SK-N-MC (cell line): ENCODE measurements around the gene USP35.
"Not testable (repeated sequence)": the region's sequence is repeated elsewhere in the genome, so short reads cannot be mapped to it uniquely, and the experiment has no call there.

Experiments
- DNase-seq: peaks from one replicate; pipeline ENCODE4 v3.0.0-alpha.2; 2011; ENCODE audit warnings: low read depth, low spot score
- H3K27ac ChIP-seq: fragments of 200-600 bp; sonication (generic); 2 replicates; pipeline ENCODE4 v1.5.1; 2016; ENCODE audit warnings: mixed run types
- H3K36me3 ChIP-seq: fragments of 200-600 bp; sonication (generic); 2 replicates; pipeline ENCODE4 v1.6.1; 2017; ENCODE audit warnings: antibody characterized with exemption, low read length, mixed read lengths; ENCODE audit not compliant: insufficient read depth
- H3K4me3 ChIP-seq: fragments of 200-600 bp; sonication (generic); 2 replicates; pipeline ENCODE4 v1.5.1; 2016
- H3K9ac ChIP-seq: fragments of 200-600 bp; sonication (generic); 2 replicates; pipeline ENCODE4 v1.8.0; 2017; ENCODE audit warnings: mixed run types, mixed read lengths; ENCODE audit not compliant: insufficient read length
- H3K9me3 ChIP-seq: fragments of 200-600 bp; sonication (generic); 2 replicates; pipeline ENCODE4 v1.6.1; 2017; ENCODE audit warnings: low read depth, mild to moderate bottlenecking, antibody characterized with exemption, low read length, moderate library complexity, mixed read lengths
- EZH2 ChIP-seq: fragments of 200-600 bp; sonication (generic); IDR thresholded peaks from one replicate; pipeline ENCODE4 v1.6.1; 2017; ENCODE audit warnings: antibody characterized with exemption
- FOXP2 ChIP-seq: optimal IDR thresholded peaks from 2 replicates; pipeline ENCODE3; 2011; ENCODE audit warnings: mild to moderate bottlenecking, moderate library complexity; ENCODE audit not compliant: insufficient read depth; ENCODE audit errors: extremely low read length, control extremely low read depth
- POLR2AphosphoS5 ChIP-seq: IDR thresholded peaks from 2 replicates; pipeline ENCODE4 v1.6.1; 2012; ENCODE audit warnings: mild to moderate bottlenecking, low read depth, low read length, borderline replicate concordance

Gene USP35

GRCh38 chr11:78166855-78167469 is 21.8 kb upstream of the USP35 start:
- no peaks in the 10 kb centered on the region for H3K36me3 ChIP-seq
- no peak overlapping the region for H3K4me3 ChIP-seq
- no peak overlapping the region for H3K27ac ChIP-seq
- H3K9me3 ChIP-seq = no peaks in the 10 kb centered on the region
- no peak for DNase-seq
- TF ChIP-seq FOXP2 (no peak), POLR2AphosphoS5 (no peak), EZH2 (no peak)
- no peak overlapping the region for H3K9ac ChIP-seq

GRCh38 chr11:78168539-78169477 is 19.9 kb upstream of the USP35 start:
- no peak for TF ChIP-seq POLR2AphosphoS5
- H3K4me3 ChIP-seq = no peak overlapping the region
- no peak overlapping the region for H3K9ac ChIP-seq
- no peaks in the 10 kb centered on the region for H3K36me3 ChIP-seq
- no peak overlapping the region for H3K27ac ChIP-seq
- H3K9me3 ChIP-seq = no peaks in the 10 kb centered on the region
- DNase-seq = no peak

DNA sequence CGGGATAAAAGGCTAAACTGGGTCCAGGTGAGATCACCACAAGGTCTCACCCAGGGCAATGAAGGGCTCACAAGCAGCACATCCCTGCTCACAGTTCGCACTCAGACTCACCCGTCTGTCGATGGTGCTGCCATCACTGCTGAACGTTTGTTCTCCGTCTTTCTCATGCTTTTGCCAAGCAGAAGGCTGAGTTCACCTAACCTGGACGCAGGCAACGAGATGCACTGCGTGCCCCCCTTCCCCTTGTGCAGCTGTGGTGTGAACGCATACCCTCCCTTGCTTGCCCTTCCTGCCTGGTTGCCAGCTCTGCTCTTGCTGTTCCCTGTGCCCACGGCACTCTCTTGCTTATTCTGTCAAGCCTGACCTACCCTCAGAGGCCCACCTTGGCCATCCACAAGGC is 18.3 kb upstream of the USP35 start:
- H3K9me3 ChIP-seq = no peaks in the 10 kb centered on the region
- no peak overlapping the region for H3K4me3 ChIP-seq
- H3K27ac ChIP-seq = no peak overlapping the region
- no peak for DNase-seq
- H3K9ac ChIP-seq = no peak overlapping the region
- H3K36me3 ChIP-seq = no peaks in the 10 kb centered on the region
- TF ChIP-seq FOXP2 (no peak), POLR2AphosphoS5 (no peak), EZH2 (no peak)

- no peak overlapping the region for H3K27ac ChIP-seq
- no peaks in the 10 kb centered on the region for H3K36me3 ChIP-seq
- DNase-seq = no peak
- H3K9me3 ChIP-seq = no peaks in the 10 kb centered on the region
- H3K9ac ChIP-seq = no peak overlapping the region
- H3K4me3 ChIP-seq = no peak overlapping the region
- TF ChIP-seq EZH2 = no peak
Measured at GRCh38 chr11:78170874-78171549, 17.7 kb upstream of the USP35 start.

- TF ChIP-seq EZH2 = no peak
- TF ChIP-seq FOXP2 = no peak
- no peak for TF ChIP-seq POLR2AphosphoS5
Measured at GRCh38 chr11:78171951-78172350, 16.8 kb upstream of the USP35 start.

DNA sequence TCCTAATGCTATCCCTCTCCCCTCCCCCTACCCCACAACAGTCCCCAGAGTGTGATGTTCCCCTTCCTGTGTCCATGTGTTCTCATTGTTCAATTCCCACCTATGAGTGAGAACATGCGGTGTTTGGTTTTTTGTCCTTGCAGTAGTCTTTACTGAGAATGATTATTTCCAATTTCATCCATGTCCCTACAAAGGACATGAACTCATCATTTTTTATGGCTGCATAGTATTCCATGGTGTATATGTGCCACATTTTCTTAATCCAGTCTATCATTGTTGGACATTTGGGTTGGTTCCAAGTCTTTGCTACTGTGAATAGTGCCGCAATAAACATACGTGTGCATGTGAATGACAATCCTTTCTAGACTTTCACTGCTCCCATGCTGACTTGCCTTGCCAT is 12.9 kb upstream of the USP35 start:
- not testable (repeated sequence) for H3K9ac ChIP-seq, H3K36me3 ChIP-seq, DNase-seq

More at GRCh38 chr11:78171951-78172350, 16.8 kb upstream of the USP35 start:
- Histone ChIP-seq H3K4me3 (no peak overlapping the region), H3K27ac (no peak overlapping the region), H3K9me3 (no peaks in the 10 kb centered on the region), H3K9ac (no peak overlapping the region), H3K36me3 (no peaks in the 10 kb centered on the region)
- DNase-seq = no peak

DNA sequence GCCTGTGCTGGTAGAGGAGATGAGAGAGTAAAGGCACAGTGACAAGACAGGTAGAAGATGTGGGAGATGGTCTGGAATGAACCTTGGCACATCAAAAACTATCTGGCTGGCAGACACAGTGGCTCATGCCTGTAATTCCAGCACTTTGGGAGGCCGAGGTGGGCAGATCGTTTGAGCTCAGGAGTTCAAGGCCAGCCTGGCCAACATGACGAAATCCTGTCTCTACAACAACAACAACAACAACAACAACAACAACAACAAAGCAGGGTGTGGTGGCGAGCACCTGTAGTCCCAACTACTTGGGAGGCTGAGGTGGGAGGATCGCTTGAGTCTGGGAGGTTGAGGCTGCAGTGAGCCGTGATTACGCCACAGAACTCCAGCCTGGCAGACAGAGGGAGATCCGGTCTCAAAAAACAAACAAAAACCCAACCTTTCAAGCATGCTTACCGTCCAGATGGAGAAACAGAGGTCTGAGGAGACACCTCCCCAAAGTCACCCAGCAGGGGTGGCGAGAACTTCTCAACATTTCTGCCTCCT is 12.0 kb upstream of the USP35 start:
- TF ChIP-seq FOXP2 (no peak), POLR2AphosphoS5 (no peak), EZH2 (no peak)
- H3K36me3 ChIP-seq = no peaks in the 10 kb centered on the region

More for the DNA sequence above, 12.9 kb upstream of the USP35 start:
- H3K4me3 ChIP-seq, H3K27ac ChIP-seq, H3K9me3 ChIP-seq: not testable (repeated sequence)

GRCh38 chr11:78177216-78177615 is 11.5 kb upstream of the USP35 start:
- Histone ChIP-seq H3K27ac (no peak overlapping the region), H3K9me3 (no peaks in the 10 kb centered on the region), H3K9ac (no peak overlapping the region), H3K36me3 (no peaks in the 10 kb centered on the region), H3K4me3 (no peak overlapping the region)
- TF ChIP-seq POLR2AphosphoS5 (no peak), FOXP2 (no peak), EZH2 (no peak)
- DNase-seq = no peak

More for the DNA sequence above, 12.0 kb upstream of the USP35 start:
- DNase-seq = no peak
- Histone ChIP-seq H3K9ac (no peak overlapping the region), H3K4me3 (no peak overlapping the region), H3K9me3 (no peaks in the 10 kb centered on the region), H3K27ac (no peak overlapping the region)
